Memory B cell (primary cell): ENCODE data around the gene RHD.
"Not testable (repeated sequence)": the region's sequence is repeated elsewhere in the genome, so short reads cannot be mapped to it uniquely, and the experiment has no call there.

Experiments
- ATAC-seq: fragments of 150-1000 bp; cut with Tn5 transposase; 2 replicates; pipeline ENCODE4 v1.10.0; 2021; ENCODE audit warnings: low read depth, mild to moderate bottlenecking, moderate library complexity
- DNase-seq, 2 donors: peaks; one replicate each; pipeline ENCODE4 v3.0.0; 2022; ENCODE audit warnings: low spot score in 2 of 2
- H3K27ac Mint-ChIP-seq: one replicate; pipeline ENCODE4 v1.8.0; 2022; ENCODE audit warnings: mild to moderate bottlenecking, moderate library complexity, mixed read lengths
- H3K27me3 Mint-ChIP-seq: one replicate; pipeline ENCODE4 v1.8.0; 2022; ENCODE audit warnings: mixed read lengths
- H3K36me3 Mint-ChIP-seq: one replicate; pipeline ENCODE4 v1.8.0; 2022; ENCODE audit warnings: mild to moderate bottlenecking, mixed read lengths
- H3K4me1 Mint-ChIP-seq: one replicate; pipeline ENCODE4 v1.8.0; 2022; ENCODE audit warnings: mixed read lengths
- H3K4me3 Mint-ChIP-seq: one replicate; pipeline ENCODE4 v1.8.0; 2022; ENCODE audit warnings: mild to moderate bottlenecking, moderate library complexity, mixed read lengths
- H3K9me3 Mint-ChIP-seq: one replicate; pipeline ENCODE4 v1.8.0; 2022; ENCODE audit warnings: mixed read lengths

The RHD gene

DNA sequence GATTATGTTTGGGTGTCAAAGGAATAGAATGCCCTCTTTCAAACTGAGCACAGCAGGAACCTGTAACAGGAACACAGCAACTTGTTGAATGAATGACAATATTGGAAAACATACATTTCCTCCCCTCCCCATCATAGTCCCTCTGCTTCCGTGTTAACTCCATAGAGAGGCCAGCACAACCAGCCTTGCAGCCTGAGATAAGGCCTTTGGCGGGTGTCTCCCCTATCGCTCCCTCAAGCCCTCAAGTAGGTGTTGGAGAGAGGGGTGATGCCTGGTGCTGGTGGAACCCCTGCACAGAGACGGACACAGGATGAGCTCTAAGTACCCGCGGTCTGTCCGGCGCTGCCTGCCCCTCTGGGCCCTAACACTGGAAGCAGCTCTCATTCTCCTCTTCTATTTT is at the start of gene RHD:
TSS of gene RHD (plus strand) at position 272 of the 400 bp plus-strand sequence. CDS start at position 311, 39 bp downstream.
- H3K4me1 Mint-ChIP-seq, ATAC-seq, H3K4me3 Mint-ChIP-seq, H3K36me3 Mint-ChIP-seq, H3K27me3 Mint-ChIP-seq, H3K27ac Mint-ChIP-seq, H3K9me3 Mint-ChIP-seq, DNase-seq: not testable (repeated sequence)

DNA sequence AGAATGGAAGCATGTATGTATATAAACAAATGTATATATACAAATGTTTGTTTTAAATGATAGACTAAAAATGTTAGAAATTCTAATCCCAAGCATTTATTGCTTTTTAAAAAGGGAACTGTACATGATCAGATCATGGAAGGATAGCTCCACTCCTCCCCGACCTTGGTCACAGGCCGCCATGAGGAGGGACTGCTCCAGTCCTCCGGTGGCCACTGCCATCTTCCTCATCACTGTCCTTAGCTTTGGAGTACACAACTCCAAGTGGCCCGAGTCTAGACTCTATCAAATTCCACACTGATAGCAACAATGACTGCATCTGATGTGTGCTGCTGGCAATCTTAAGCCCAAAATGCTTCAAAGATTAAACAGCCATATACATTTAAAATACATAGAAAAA is 49.7 kb upstream of the RHD start:
- Mint-ChIP-seq H3K36me3 (peaks cover 39% of the 10 kb centered on the region), H3K27me3 (no peaks in the 10 kb centered on the region), H3K27ac (no peak overlapping the region), H3K4me1 (no peaks in the 10 kb centered on the region), H3K4me3 (no peak overlapping the region), H3K9me3 (no peaks in the 10 kb centered on the region)
- DNase-seq: no peak
- ATAC-seq: no peak

DNA sequence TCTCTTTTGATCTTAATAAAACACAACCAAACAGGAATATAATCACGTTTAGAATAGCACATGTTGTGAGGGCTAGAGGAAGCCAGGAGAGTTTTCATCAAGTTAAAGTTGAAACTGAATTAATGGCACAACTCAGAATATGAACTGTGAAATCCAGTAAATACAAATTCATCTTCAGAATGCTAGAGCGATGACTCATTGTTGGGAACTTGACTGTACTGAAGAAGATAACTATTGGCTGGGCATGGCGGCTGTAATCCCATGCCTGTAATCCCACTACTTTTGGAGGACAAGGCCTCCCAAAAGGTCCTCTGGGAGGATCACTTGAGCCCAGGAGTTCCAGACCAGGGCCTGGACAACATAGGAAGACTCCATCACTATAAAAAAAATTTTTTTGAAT is 48.8 kb upstream of the RHD start:
- Mint-ChIP-seq H3K9me3 (no peaks in the 10 kb centered on the region), H3K27me3 (no peaks in the 10 kb centered on the region), H3K27ac (no peak overlapping the region), H3K4me1 (no peaks in the 10 kb centered on the region), H3K4me3 (no peak overlapping the region), H3K36me3 (peaks cover 43% of the 10 kb centered on the region)
- DNase-seq (no peak), ATAC-seq (no peak)

DNA sequence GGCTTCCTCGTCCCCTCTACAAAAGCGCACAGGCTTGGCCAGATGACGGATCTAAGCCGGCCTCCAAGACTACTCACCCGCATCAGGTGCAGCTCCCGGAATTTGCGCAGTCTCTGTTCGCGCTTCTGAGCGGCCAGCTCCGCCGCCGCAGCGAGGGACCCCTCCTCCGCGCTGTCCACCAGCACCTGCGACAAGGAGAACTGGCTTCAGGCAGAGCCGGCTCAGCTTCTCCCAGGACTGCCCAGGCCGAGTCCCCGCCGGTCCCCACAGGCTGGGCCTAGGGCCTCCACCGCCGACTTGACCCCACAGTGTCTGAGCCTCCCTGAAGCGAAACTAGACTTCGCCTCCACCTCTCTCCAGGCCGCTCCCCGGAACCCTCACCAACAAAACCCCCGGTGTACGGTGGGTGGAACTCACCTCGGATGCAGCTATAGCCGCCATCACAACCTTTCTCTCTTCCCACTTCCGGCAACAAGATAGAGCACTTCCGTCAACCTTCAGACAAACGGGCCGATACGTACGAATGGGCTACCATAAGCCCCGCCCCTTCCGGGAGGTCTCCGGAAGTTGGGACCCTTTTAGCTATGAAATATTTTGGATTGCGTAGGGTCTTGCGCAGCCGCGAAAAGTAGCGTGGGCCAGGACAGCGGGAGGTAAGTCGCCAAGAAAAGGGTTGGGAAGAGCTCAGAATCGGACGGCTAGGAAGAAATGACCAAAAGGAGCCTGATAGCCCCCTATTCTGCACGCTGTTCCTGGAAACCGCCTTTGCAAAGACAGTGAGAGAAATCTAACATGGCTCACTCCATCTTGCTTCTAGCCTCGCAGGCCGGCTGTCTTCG is 40.1 kb upstream of the RHD start, which contains the start of gene SYF2:
TSS of gene SYF2 (minus strand) at position 476 of the 839 bp plus-strand sequence. CDS start at position 441, 35 bp downstream.
- Mint-ChIP-seq H3K27me3 (no peaks in the 10 kb centered on the region), H3K4me3 (no peak within 1 kb of the TSS), H3K36me3 (peaks cover 14% of the 10 kb centered on the region), H3K9me3 (no peaks in the 10 kb centered on the region), H3K27ac (no peak within 1 kb of the TSS), H3K4me1 (peaks cover 21% of the 10 kb centered on the region)
- DNase-seq (peak; percentile 79), ATAC-seq (peak; percentile 88)

DNA sequence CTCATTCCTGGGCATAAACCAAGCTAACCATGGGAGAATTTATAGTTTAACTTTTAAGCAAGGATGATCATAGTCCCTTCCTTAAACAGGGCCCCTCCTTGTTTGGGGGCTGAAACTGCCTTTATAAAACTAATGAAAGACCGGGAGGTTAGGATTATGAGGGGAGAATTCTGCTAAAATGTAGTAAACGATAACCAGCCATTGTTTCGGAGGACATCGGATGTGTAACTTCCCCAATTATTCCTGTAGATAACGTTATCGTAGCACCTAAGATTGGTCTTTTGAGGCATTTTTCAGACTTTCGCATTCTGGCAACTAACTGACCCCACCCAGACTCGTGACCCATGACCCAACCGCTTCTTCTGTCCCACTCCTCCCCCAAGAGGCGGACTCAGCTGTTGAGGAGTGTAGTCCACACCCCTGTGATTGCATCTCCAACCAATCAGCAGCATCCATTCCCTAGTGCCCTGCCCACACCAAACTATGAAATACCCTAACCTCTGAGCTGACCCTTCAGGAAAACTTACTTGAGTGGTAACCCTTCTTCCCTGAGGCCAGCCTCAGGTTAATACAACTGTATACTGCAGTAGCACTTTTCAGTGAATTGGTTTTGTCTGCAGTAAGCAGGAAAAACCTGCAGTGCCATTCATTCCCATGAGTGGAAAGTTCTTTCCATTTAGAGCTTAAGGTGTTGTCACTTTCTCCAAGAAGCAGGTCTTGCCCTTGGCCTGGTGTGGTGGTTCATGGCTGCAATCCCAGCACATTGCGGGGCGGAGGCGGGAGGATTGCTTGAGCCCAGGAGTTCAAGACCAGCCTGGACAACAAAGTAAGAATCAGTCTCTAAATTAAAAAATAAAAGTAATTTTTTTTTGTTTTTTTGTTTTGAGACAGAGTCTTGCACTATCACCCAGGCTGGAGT is 39.2 kb upstream of the RHD start:
- peaks cover 8% of the 10 kb centered on the region for H3K36me3 Mint-ChIP-seq
- no peak overlapping the region for H3K4me3 Mint-ChIP-seq
- H3K27ac Mint-ChIP-seq: no peak overlapping the region
- no peaks in the 10 kb centered on the region for H3K9me3 Mint-ChIP-seq
- H3K27me3 Mint-ChIP-seq: no peaks in the 10 kb centered on the region
- DNase-seq (peak; percentile 41 to 50), ATAC-seq (peak; percentile 62)
- H3K4me1 Mint-ChIP-seq: peaks cover 29% of the 10 kb centered on the region

DNA sequence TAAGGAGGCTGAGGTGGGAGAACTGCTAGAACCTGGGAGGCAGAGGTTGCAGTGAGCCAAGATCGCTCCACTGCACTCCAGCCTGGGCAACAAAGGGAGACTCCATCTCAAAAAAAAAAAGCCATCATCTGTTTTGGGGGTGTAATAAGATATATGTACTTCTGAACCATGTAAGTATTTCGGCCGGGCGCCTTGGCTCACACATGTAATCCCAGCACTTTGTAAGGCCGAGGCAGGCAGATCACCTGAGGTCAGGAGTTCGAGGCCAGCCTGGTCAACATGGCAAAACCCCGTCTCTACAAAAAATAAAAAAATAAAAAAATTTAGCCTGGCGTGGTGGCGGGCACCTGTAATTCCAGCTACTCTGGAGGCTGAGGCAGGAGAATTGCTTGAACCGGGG is 36.9 kb upstream of the RHD start:
- not testable (repeated sequence) for H3K27me3 Mint-ChIP-seq, H3K4me3 Mint-ChIP-seq, H3K27ac Mint-ChIP-seq, ATAC-seq, H3K9me3 Mint-ChIP-seq, H3K36me3 Mint-ChIP-seq, DNase-seq
- peaks cover 41% of the 10 kb centered on the region for H3K4me1 Mint-ChIP-seq

DNA sequence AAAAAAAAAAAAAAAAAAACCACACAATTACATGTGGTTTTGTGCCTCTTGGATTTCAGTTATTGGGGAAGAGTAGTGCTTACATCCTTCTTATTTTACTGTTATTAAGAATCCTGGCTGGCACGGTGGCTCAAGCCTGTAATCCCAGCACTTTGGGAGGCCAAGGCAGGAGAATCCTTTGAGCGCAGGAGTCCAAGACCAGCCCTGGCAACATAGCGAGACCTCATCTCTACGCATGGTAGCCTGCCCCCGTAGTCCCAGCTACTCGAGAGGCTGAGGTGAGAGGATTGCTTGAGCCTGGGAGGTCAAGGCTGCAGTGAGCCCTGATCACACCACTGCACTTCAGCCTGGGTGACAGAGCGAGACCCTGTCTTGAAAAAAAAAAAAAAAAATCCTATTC is 36.0 kb upstream of the RHD start:
- H3K27me3 Mint-ChIP-seq, ATAC-seq, H3K4me3 Mint-ChIP-seq, H3K9me3 Mint-ChIP-seq, DNase-seq, H3K36me3 Mint-ChIP-seq: not testable (repeated sequence)
- Mint-ChIP-seq H3K27ac (peak overlapping the region; percentile 83), H3K4me1 (peaks cover 41% of the 10 kb centered on the region)

DNA sequence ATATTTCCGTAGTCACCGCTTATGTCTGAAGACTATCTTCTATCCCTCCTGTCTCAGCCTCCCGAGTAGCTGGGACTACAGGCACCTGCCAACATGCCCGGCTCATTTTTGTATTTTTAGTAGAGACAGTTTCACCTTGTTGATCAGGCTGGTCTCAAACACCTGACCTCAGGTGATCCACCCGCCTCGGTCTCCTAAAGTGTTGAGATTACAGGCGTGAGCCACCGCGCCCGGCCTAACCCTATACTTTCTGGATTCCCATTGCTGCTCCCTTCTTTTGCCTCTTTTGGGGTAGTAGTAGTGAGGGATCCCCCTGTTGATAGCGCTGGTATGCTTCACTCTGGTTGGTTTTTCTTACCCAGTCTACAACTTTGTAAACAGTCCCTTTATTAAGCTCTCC is 34.3 kb upstream of the RHD start:
- H3K9me3 Mint-ChIP-seq: no peaks in the 10 kb centered on the region
- no peak overlapping the region for H3K4me3 Mint-ChIP-seq
- no peak overlapping the region for H3K27ac Mint-ChIP-seq
- peaks cover 4% of the 10 kb centered on the region for H3K36me3 Mint-ChIP-seq
- peaks cover 37% of the 10 kb centered on the region for H3K4me1 Mint-ChIP-seq
- no peaks in the 10 kb centered on the region for H3K27me3 Mint-ChIP-seq
- ATAC-seq (no peak), DNase-seq (no peak)

DNA sequence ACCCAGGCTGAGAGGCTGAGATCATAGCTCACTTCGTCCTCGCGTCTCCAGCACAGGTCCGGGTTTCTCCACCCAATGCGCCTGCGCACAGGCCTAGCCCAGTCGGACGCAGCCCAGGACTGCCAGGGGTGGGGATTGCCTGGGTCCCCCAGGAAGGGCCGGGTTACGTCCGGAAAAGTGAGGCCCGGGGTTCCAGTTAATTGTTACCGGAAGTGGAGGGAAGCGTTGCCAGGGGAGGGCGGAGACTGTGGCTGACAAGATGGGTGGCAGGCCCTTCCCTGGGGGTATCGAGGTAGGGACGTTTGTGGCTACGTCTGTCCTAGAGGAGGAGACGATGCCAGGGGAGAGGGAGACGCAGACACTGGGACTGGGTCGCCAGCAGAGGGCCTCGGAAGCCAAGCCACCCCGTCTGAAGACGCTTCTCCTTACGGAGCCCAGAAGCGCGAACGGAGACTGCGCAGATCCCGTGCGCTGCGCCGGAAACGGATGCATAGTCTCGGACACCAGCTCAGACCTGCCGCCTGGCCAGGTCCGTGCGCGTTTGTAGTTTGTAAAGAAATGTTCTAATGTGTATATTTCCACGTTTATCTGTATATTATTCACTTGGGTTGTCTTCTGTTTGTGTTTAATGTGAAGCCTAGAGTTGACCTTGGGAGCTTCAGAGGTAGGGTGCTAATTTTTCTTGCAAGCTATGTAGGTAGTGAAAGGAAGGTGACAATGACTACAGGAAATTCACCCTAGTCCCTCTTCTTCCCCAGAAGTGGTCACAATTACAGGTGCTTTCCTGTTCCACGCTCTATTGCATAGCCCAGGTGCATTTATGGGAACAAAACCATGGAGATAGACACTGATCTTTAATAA is 32.4 kb upstream of the RHD start:
- Mint-ChIP-seq H3K27me3 (no peaks in the 10 kb centered on the region), H3K36me3 (peaks cover 8% of the 10 kb centered on the region), H3K27ac (peak overlapping the region; percentile 92), H3K4me1 (peaks cover 33% of the 10 kb centered on the region), H3K4me3 (peak overlapping the region; percentile 84), H3K9me3 (no peaks in the 10 kb centered on the region)
- ATAC-seq (peak; percentile 82), DNase-seq (peak; percentile 66 to 74)

DNA sequence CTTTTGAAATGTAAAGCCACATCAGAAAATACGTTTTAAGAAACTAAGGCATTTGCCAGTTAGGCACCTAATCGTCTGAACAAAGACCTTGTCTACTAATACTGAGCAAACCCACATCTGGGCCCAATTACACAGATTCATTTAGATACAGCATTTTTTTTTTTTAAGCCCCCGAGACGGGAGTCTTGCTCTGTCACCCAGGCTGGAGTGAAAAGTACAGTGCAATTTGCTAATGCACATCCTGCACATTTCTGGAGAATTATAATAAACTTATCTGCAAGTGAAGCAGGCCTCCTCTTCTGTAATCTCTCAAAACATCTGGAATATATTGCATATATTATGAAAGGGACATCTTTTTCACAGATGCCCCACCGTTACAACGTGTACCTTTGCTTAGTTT is 28.4 kb upstream of the RHD start:
- no peak for DNase-seq
- Mint-ChIP-seq H3K27me3 (no peaks in the 10 kb centered on the region), H3K27ac (peak overlapping the region; percentile 58), H3K9me3 (no peaks in the 10 kb centered on the region), H3K4me3 (no peak overlapping the region), H3K4me1 (peaks cover 26% of the 10 kb centered on the region), H3K36me3 (peaks cover 16% of the 10 kb centered on the region)
- ATAC-seq: no peak

DNA sequence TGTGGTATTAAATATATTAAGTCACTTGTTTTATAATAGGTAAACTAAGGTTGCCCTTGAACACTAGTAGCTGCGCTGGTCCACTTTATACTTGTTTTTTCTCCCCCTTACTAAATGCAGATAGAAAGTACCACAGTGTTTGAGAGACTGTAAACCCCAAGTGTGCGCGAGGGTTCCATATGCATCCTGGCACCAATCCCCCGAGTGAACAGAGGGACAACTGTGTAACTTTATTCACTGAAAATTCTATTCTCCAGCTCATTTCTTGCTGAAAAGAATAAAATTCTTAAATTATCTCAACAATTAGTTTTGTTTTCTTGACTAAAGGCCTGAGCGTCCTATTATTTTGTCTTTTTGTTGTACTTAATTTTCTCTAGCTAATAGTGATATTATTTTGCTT is 26.9 kb upstream of the RHD start:
- no peaks in the 10 kb centered on the region for H3K27me3 Mint-ChIP-seq
- H3K36me3 Mint-ChIP-seq: peaks cover 16% of the 10 kb centered on the region
- peak overlapping the region; percentile 97 for H3K4me3 Mint-ChIP-seq
- peak overlapping the region; percentile 100 for H3K27ac Mint-ChIP-seq
- peaks cover 16% of the 10 kb centered on the region for H3K4me1 Mint-ChIP-seq
- DNase-seq: no peak
- no peak for ATAC-seq
- H3K9me3 Mint-ChIP-seq: no peaks in the 10 kb centered on the region

DNA sequence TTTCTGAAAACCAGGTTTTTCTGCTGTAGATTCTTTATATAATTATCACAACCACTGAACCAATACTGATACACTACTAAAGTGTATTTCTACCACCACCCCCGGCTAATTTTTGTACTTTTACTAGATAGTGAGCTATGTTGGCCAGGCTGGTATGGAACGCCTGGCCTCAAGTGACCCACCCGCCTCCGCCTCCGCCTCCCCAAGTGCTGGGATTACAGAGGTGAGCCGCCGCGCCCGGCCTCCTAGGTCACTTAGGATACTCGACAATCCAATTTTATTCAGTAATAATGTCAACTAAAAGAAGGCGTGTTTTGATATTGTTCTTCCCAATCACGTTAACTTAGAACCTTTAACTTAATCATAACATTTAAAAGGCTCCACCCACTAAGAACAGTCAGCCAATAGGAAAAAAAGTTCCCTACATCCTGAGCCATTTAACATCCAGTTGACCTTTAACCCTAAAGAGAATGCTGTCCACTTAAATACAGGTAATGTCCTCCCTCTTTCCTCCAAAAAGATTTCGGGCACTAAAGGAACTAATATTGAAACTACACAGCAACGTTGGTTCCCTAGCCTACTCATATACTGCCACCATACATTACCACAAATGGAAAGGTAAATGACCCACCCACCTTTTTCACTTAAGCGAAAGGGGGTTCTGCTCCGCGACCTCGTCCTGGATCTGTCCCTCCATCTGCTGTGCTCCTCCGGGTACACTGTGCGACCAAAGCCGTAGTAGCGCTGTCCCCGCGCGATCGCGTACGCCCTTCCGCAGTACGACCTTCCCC is 26.3 kb upstream of the RHD start:
- Mint-ChIP-seq H3K4me3 (peak overlapping the region; percentile 97), H3K27ac (peak overlapping the region; percentile 100), H3K4me1 (peaks cover 16% of the 10 kb centered on the region), H3K27me3 (no peaks in the 10 kb centered on the region), H3K9me3 (no peaks in the 10 kb centered on the region), H3K36me3 (peaks cover 16% of the 10 kb centered on the region)
- DNase-seq (no peak), ATAC-seq (no peak)

DNA sequence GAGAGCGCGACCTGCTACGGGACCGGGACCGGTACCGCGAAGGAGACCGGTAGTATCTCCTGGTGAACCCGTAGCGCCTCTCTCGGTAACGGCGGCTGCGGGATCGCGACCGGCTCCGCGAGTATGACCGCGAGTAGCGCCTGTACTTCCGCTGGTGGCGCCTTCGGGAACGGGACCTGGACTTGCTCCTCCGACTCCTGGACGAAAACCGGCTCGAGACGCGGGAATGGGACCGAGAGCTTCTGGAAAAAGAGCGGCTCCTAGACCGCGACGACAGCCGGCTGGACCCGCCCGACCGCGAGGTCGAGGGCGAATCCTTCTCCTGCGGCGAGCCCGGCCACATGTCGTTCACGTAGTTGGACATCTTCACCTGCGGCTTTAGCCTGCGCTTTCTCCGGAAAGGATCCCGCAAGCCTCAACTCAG is 25.7 kb upstream of the RHD start:
- ATAC-seq: no peak
- peak; percentile 25 to 39 for DNase-seq
- Mint-ChIP-seq H3K4me3 (peak overlapping the region; percentile 97), H3K27me3 (no peaks in the 10 kb centered on the region), H3K9me3 (no peaks in the 10 kb centered on the region), H3K36me3 (peaks cover 16% of the 10 kb centered on the region), H3K27ac (peak overlapping the region; percentile 100), H3K4me1 (peaks cover 16% of the 10 kb centered on the region)
